Measurements from ENCODE around the gene OCIAD2.

DNA sequence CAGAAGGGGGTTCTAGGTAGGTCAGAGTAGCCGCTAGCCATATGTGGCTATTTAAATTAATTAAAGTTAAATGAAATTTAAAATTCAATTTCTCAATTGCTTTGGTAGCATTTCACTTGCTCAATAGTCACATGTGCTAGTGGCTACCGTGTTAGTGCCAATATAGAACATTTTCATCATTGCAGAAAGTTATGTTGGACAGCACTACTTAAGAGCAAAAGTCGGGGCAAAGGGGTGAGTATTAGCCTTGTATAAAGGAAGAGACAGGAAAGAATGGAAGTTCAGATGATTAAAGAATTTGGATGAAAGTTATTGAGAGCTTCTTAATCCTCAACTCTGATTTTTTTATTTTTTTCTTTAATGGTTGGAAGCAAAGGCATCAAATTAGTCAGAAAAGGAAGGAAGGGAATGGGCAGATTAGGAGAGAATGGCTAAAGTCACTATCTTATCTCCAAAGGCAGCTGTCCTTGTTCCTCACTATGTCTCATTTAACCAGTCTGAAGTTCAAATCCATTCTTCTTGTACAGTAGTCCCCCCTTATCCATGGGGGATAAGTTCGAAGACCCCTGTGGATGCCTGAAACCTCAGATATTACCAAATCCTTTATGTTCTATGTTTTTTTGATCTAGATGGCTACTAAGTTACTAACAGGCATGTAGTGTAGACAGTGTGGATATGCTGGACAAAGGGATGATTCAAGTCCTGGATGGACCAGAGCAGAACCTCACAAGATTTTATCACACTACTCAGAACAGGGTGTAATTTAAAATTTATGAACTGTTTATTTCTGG lies 52.8 kb downstream of the OCIAD2 start:
- TF ChIP-seq, protein P1, sequence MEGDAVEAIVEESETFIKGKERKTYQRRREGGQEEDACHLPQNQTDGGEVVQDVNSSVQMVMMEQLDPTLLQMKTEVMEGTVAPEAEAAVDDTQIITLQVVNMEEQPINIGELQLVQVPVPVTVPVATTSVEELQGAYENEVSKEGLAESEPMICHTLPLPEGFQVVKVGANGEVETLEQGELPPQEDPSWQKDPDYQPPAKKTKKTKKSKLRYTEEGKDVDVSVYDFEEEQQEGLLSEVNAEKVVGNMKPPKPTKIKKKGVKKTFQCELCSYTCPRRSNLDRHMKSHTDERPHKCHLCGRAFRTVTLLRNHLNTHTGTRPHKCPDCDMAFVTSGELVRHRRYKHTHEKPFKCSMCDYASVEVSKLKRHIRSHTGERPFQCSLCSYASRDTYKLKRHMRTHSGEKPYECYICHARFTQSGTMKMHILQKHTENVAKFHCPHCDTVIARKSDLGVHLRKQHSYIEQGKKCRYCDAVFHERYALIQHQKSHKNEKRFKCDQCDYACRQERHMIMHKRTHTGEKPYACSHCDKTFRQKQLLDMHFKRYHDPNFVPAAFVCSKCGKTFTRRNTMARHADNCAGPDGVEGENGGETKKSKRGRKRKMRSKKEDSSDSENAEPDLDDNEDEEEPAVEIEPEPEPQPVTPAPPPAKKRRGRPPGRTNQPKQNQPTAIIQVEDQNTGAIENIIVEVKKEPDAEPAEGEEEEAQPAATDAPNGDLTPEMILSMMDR (IDR thresholded peaks at IDR 0.05): no peak
- TF ChIP-seq POLR2A (IDR thresholded peaks at IDR 0.05): no peak

All from adrenal gland (tissue), 5 donors.